GM12878 (cell line): ENCODE data around the gene SV2A. TPM values are rescaled to one million over a fixed set of nuclear protein-coding genes. Genes with fewer than 3 reads are reported as not detected.

ENCODE experiments used
- ATAC-seq: fragments of 200-7000 bp; cut with Tn5 transposase; 3 replicates; pipeline ENCODE4 v1.9.1; 2020; ENCODE audit warnings: mild to moderate bottlenecking, moderate library complexity
- BruUV-seq: library from RNA; stranded (reverse); fragments of 400-500 nt; replicated peaks from 2 replicates; lab custom pipeline; 2021; lab: Mats Ljungman, UMichigan
- CTCF ChIA-PET: fragments of 300-600 bp; sonication (Branson Sonifier 250); formaldehyde crosslinking; extraction: SDS; loops from one replicate; lab custom pipeline; 2021; ENCODE audit warnings: inconsistent platforms; lab: Yijun Ruan, JAX
- POLR2A ChIA-PET: fragments of 350-600 bp; formaldehyde crosslinking; extraction: SDS; loops from one replicate; lab custom pipeline; 2021; ENCODE audit warnings: inconsistent platforms; lab: Charles Lee
- RAD21 ChIA-PET: fragments of 300-600 bp; sonication (Branson Sonifier 250); formaldehyde crosslinking; loops from one replicate; lab custom pipeline; 2023; ENCODE audit warnings: antibody characterized with exemption; ENCODE audit not compliant: unreplicated experiment; lab: Charles Lee
- SMC1A ChIA-PET: fragments of 300-600 bp; sonication (Branson Sonifier 250); formaldehyde crosslinking; loops from one replicate; lab custom pipeline; 2023; ENCODE audit not compliant: unreplicated experiment, uncharacterized antibody; lab: Charles Lee
- DNase-seq: peaks from one replicate; pipeline ENCODE4 v3.0.0-alpha.2; 2011; ENCODE audit warnings: low read depth, low spot score
- FAIRE-seq: peaks from 3 replicates; lab custom pipeline; 2011; peaks lifted over from hg19 to GRCh38; lab: Jason Lieb, UNC
- H2AFZ ChIP-seq: 2 replicates; pipeline ENCODE4 v1.6.0; 2011; ENCODE audit warnings: low read depth, low read length, control low read depth; ENCODE audit not compliant: control insufficient read depth
- H3K27ac ChIP-seq: 2 replicates; pipeline ENCODE4 v1.5.1; 2011; ENCODE audit warnings: control low read depth; ENCODE audit not compliant: control insufficient read depth, insufficient read depth
- H3K27me3 ChIP-seq, 2 experiments: replicated peaks in 1 of 2; 2 replicates each; pipeline versions ENCODE4 v1.6.0 to v1.6.1; 2011; ENCODE audit warnings: low read length in 1 of 2; ENCODE audit not compliant: control insufficient read depth in 2 of 2, insufficient read depth in 2 of 2
- H3K36me3 ChIP-seq, 2 experiments: 2 replicates each; pipeline ENCODE4 v1.5.1; 2011; ENCODE audit warnings: low read length in 1 of 2; ENCODE audit not compliant: control insufficient read depth in 2 of 2, insufficient read depth in 2 of 2
- H3K4me1 ChIP-seq: 2 replicates; pipeline ENCODE4 v1.6.1; 2011; ENCODE audit warnings: mild to moderate bottlenecking, low read length, moderate library complexity, mixed read lengths; ENCODE audit not compliant: control insufficient read depth, insufficient read depth
- H3K4me2 ChIP-seq: 2 replicates; pipeline ENCODE4 v1.6.0; 2011; ENCODE audit warnings: control low read depth; ENCODE audit not compliant: control insufficient read depth, insufficient read depth
- H3K4me3 ChIP-seq: fragments of 200-600 bp; sonication (generic); 2 replicates; pipeline ENCODE4 v1.5.1; 2016
- H3K79me2 ChIP-seq: 2 replicates; pipeline ENCODE4 v1.6.0; 2011; ENCODE audit warnings: low read length; ENCODE audit not compliant: control insufficient read depth, insufficient read depth
- H3K9ac ChIP-seq: 2 replicates; pipeline ENCODE4 v1.8.0; 2011; ENCODE audit warnings: low read length, control low read depth, mixed read lengths; ENCODE audit not compliant: control insufficient read depth, insufficient read depth
- H3K9me3 ChIP-seq: replicated peaks from 3 replicates; pipeline ENCODE4 v1.5.1; 2011; ENCODE audit warnings: mild to moderate bottlenecking, low read length; ENCODE audit not compliant: control insufficient read depth, insufficient read depth
- H4K20me1 ChIP-seq: 2 replicates; pipeline ENCODE4 v1.6.0; 2011; ENCODE audit not compliant: control insufficient read depth, insufficient read depth
- ASH2L ChIP-seq: fragments of 300-600, 200-600 bp; sonication (generic); IDR thresholded peaks from 2 replicates; pipeline ENCODE4 v1.6.1; 2017; ENCODE audit warnings: low read depth, mild to moderate bottlenecking, borderline replicate concordance
- CBFB ChIP-seq: IDR thresholded peaks from 2 replicates; pipeline ENCODE4 v1.6.1; 2016; ENCODE audit warnings: antibody characterized with exemption, low read depth
- CEBPZ ChIP-seq: fragments of 150-350 bp; IDR thresholded peaks from 2 replicates; pipeline ENCODE4 v1.6.1; 2016; ENCODE audit warnings: low read depth, low read length
- EED ChIP-seq: sonication (generic); IDR thresholded peaks from 2 replicates; pipeline ENCODE4 v1.6.1; 2016; ENCODE audit warnings: antibody characterized with exemption, low read depth
- EGR1 ChIP-seq, 2 experiments: IDR thresholded peaks; 1 replicate in 1 of 2; 2 replicates in 1 of 2; pipeline ENCODE4 v1.6.1; 2011 to 2012; ENCODE audit warnings: low read depth in 2 of 2, low read length in 2 of 2, borderline replicate concordance in 1 of 2, mild to moderate bottlenecking in 1 of 2, moderate library complexity in 1 of 2
- POLR2AphosphoS2 ChIP-seq: IDR thresholded peaks from 2 replicates; pipeline ENCODE4 v1.6.1; 2011; ENCODE audit warnings: low read depth, mild to moderate bottlenecking, low read length, improper control_type of control experiment, moderate library complexity
- RUNX3 ChIP-seq: IDR thresholded peaks from 2 replicates; pipeline ENCODE4 v1.6.1; 2012; ENCODE audit warnings: low read length, inconsistent platforms
- SMAD1 ChIP-seq: fragments of 450-650 bp; IDR thresholded peaks from 2 replicates; pipeline ENCODE4 v1.6.1; 2018; ENCODE audit warnings: mild to moderate bottlenecking, low read depth; ENCODE audit not compliant: partially characterized antibody
- SPI1 ChIP-seq: IDR thresholded peaks from 2 replicates; pipeline ENCODE4 v1.6.1; 2011; ENCODE audit warnings: low read depth, mild to moderate bottlenecking, low read length, moderate library complexity, borderline replicate concordance; ENCODE audit not compliant: insufficient read depth
- TARDBP ChIP-seq: IDR thresholded peaks from 2 replicates; pipeline ENCODE4 v1.6.1; 2016; ENCODE audit warnings: borderline replicate concordance
- YY1 ChIP-seq: IDR thresholded peaks from 2 replicates; pipeline ENCODE4 v1.6.1; 2011; ENCODE audit warnings: low read depth, mild to moderate bottlenecking, low read length
- WGBS: methylation state at CpG from one replicate; pipeline ENCODE4 v1.1.6; 2016; ENCODE audit warnings: low lambda C conversion rate; ENCODE audit not compliant: insufficient replicate concordance, insufficient coverage; ENCODE audit errors: missing lambda C conversion rate; 5-methylcytosine and 5-hydroxymethylcytosine counted together
- in situ Hi-C: fragments of 300-500 bp; cut with MboI; formaldehyde crosslinking; loops from 9 replicates; pipeline ENCODE4 v1.14.3; 2018; ENCODE audit warnings: mixed read lengths
- intact Hi-C: fragments of 100-400 bp; cut with micrococcal nuclease; formaldehyde crosslinking; loops from one replicate; pipeline ENCODE4 v1.14.2; 2022; ENCODE audit not compliant: unreplicated experiment
- polyA plus RNA-seq, 11 experiments: library from polyadenylated mRNA; depleted of rRNA in 4 of 11; unstranded in 6 of 11; stranded (reverse) in 5 of 11; fragments of >200 nt; fragmentation: Nextera tagmentation in 4 of 11; fragmentation: Illumina TruSeq in 1 of 11; extraction: Ambion mirVana in 4 of 11; extraction: Trizol in 1 of 11; gene quantifications; 1 replicate in 1 of 11; 2 replicates in 10 of 11; pipeline versions ENCODE4 v1.2.1 to v1.2.3, GENCODE V29; 2011 to 2016; ENCODE audit warnings: inconsistent platforms in 2 of 11, missing spikeins in 2 of 11, low read depth in 1 of 11
- total RNA-seq, 4 experiments: library from RNA; depleted of rRNA in 3 of 4; stranded (reverse); fragments of >200 nt in 3 of 4; fragmentation: Illumina TruSeq in 1 of 4; extraction: Trizol in 1 of 4; gene quantifications; 2 replicates each; pipeline versions ENCODE4 v1.2.1 to v1.2.3, GENCODE V29; 2013 to 2021

The SV2A gene
- total and polyA plus RNA-seq, 10 of the 15 experiments (the other 5 are each of a cell fraction or from before 2014, with no cell fraction given), result 0.39 to 11.6 (median 5.4) TPM

DNA sequence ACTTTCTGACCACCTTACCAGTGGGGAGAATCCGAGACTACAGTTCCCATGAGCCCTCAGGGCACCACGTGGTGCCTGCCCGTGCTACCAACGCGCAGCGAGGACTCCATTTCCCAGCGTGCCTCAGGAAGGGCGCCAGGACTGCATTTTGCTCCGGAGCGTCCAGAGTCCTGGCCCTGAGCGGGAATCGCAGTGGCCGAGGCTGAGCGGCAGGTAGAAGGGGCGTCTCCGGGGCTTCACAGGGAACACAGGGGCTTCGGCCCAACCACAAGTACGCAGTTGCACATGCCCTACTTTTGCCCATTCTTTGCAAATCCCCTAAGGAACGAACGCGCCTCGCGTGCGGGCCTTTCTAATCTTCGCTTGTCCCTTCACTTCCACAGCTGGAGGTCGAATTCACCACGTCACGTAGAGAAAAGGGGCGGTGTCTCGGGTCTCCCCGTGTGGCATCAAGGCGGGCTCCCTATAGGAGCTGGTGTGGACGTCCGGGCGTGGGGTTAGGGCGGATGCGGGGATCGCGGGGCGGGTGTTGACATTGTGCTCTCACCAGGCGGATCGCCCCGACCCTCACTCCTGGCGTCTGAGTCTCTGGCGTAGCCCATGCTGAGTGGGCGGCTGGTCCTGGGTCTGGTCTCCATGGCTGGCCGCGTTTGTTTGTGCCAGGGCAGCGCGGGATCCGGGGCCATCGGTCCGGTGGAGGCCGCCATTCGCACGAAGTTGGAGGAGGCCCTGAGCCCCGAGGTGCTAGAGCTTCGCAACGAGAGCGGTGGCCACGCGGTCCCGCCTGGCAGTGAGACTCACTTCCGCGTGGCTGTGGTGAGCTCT, 18.0 kb downstream of the SV2A start, which contains the start of gene BOLA1 (continued):
- TF ChIP-seq CEBPZ, result no peak
- peak; percentile 57; the same call in 1 of the 2 replicates for TF ChIP-seq POLR2AphosphoS2
- peak; percentile 97 for TF ChIP-seq TARDBP
- TF ChIP-seq RUNX3, result peak; percentile 44

- intact Hi-C loops (no loop called here), in situ Hi-C loops (no loop called here)
- Histone ChIP-seq H3K4me1 (peaks cover 6% of the 10 kb centered on the region; the same call in 1 of the 2 replicates), H2AFZ (no peak overlapping the region), H3K4me3 (no peak overlapping the region), H3K79me2 (peaks cover 4% of the 10 kb centered on the region), H3K9me3 (no peaks in the 10 kb centered on the region), H3K9ac (no peak overlapping the region), H3K27me3 (no peaks in the 10 kb centered on the region), H3K36me3 (no peaks in the 10 kb centered on the region), H4K20me1 (no peaks in the 10 kb centered on the region), H3K27ac (no peak overlapping the region), H3K4me2 (no peak overlapping the region)
- ChIA-PET SMC1A (no interaction called here), RAD21 (no interaction called here), CTCF (no interaction called here), POLR2A (interaction anchor here (0.7 kb wide), 1 partner anchor 9 kb away, joined by 3 read pairs; a partner anchor contains a TSS)
- BruUV-seq, result no TSS peak
- DNase-seq, result no peak
- FAIRE-seq, result no peak
- WGBS, result 73% methylated on average over 4 of the region's 4 CpGs
- no peak for ATAC-seq
- TF ChIP-seq EED (no peak), EGR1 (IDR thresholded peaks at IDR 0.05; ENCODE audit: borderline replicate concordance in 1 of 2, low read depth in 2 of 2, low read length in 2 of 2) (no peak), SPI1 (no peak), SMAD1 (no peak), ASH2L (no peak), CBFB (no peak), YY1 (no peak)
Measured at GRCh38 chr1:149896575-149896974, 21.1 kb downstream of the SV2A start.
